Neutrophil (primary cell): ENCODE data around the gene MYO5B.

ENCODE experiments used
- H3K27ac ChIP-seq: fragments of 200-600 bp; sonication (generic); 2 replicates; pipeline ENCODE4 v1.5.1; 2016; ENCODE audit warnings: mild to moderate bottlenecking, moderate library complexity
- H3K27me3 ChIP-seq: fragments of 200-600 bp; sonication (generic); 2 replicates; pipeline ENCODE4 v1.6.0; 2016; ENCODE audit warnings: mild to moderate bottlenecking
- H3K36me3 ChIP-seq: fragments of 200-600 bp; sonication (generic); 2 replicates; pipeline ENCODE4 v1.5.1; 2017
- H3K4me1 ChIP-seq, 2 experiments: fragments of 200-600 bp in 1 of 2; sonication (generic) in 1 of 2; 1 replicate in 1 of 2; 2 replicates in 1 of 2; pipeline versions ENCODE4 v1.5.1 to v1.6.1; 2013 to 2016; ENCODE audit warnings: low read depth in 1 of 2, low read length in 1 of 2, mild to moderate bottlenecking in 1 of 2, moderate library complexity in 1 of 2; ENCODE audit not compliant: control insufficient read depth in 1 of 2, insufficient read depth in 1 of 2
- H3K4me3 ChIP-seq, 2 experiments: fragments of 200-600 bp in 1 of 2; sonication (generic) in 1 of 2; 1 replicate in 1 of 2; 2 replicates in 1 of 2; pipeline ENCODE4 v1.5.1; 2013 to 2016; ENCODE audit warnings: low read depth in 1 of 2, low read length in 1 of 2, mild to moderate bottlenecking in 1 of 2, moderate library complexity in 1 of 2
- H3K9me3 ChIP-seq: fragments of 200-600 bp; sonication (generic); 2 replicates; pipeline ENCODE4 v1.5.1; 2016
- TF ChIP-seq, protein P1 (sequence below): fragments of 200-600 bp; sonication (generic); IDR thresholded peaks from 2 replicates; pipeline ENCODE4 v1.5.1; 2016; ENCODE audit warnings: antibody characterized with exemption

MYO5B gene

DNA sequence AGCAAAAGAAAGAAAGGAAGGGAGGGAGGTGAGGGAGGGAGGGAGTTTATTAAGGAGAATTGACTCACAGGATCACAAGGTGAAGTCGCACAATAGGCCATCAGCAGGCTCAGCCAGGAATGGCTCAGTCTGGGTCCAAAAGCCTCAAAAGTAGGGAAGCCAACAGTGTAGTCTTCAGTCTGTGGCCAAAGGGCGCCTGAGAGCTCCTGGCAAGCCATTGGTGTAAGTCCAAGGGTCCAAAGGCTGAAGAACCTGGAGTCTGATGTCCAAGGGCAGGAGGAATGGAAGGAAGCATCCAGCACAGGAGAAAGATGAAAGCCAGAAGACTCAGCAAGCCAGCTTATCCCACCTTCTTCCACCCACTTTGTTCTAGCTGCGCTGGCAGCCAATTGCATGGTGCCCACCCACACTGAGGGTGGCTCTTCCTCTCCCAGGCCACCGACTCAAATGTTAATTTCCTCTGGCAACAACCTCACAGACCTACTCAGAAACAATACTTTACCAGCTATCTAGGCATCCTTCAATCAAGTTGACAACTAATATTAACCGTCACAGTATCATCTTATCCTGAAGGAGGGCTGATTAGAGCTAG is 375.8 kb downstream of the MYO5B start:
- Histone ChIP-seq H3K9me3 (no peaks in the 10 kb centered on the region), H3K36me3 (no peaks in the 10 kb centered on the region), H3K27me3 (peaks cover 9% of the 10 kb centered on the region), H3K27ac (no peak overlapping the region), H3K4me3 (no peak overlapping the region), H3K4me1 (peaks cover 3 to 5% of the 10 kb centered on the region in 2 experiments)
- TF ChIP-seq, protein P1, sequence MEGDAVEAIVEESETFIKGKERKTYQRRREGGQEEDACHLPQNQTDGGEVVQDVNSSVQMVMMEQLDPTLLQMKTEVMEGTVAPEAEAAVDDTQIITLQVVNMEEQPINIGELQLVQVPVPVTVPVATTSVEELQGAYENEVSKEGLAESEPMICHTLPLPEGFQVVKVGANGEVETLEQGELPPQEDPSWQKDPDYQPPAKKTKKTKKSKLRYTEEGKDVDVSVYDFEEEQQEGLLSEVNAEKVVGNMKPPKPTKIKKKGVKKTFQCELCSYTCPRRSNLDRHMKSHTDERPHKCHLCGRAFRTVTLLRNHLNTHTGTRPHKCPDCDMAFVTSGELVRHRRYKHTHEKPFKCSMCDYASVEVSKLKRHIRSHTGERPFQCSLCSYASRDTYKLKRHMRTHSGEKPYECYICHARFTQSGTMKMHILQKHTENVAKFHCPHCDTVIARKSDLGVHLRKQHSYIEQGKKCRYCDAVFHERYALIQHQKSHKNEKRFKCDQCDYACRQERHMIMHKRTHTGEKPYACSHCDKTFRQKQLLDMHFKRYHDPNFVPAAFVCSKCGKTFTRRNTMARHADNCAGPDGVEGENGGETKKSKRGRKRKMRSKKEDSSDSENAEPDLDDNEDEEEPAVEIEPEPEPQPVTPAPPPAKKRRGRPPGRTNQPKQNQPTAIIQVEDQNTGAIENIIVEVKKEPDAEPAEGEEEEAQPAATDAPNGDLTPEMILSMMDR = no peak

DNA sequence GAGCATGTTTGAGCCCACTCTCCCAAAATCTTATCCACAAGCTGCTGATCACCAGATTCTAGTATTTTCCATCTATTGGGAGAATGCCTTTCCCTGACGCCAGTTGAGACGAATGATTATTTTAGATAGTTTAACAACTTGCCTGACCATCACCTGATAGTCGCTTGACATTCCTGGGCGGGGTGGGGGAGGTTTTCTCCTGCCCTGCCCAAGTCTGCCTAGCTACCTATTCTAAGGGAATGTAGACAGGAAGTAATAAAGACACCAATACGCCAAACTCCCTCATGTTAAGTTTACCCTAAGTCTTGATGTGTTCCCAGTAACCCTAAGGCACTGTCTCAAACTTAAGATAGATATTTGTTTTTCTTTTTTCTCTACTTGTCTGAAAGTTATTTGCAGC is 377.0 kb downstream of the MYO5B start:
- H3K36me3 ChIP-seq = no peaks in the 10 kb centered on the region
- H3K27ac ChIP-seq = no peak overlapping the region
- H3K27me3 ChIP-seq = peaks cover 10% of the 10 kb centered on the region
- H3K4me3 ChIP-seq = no peak overlapping the region
- H3K4me1 ChIP-seq = peaks cover 11% of the 10 kb centered on the region in 2 experiments
- TF ChIP-seq, protein P1 = no peak
- no peaks in the 10 kb centered on the region for H3K9me3 ChIP-seq

DNA sequence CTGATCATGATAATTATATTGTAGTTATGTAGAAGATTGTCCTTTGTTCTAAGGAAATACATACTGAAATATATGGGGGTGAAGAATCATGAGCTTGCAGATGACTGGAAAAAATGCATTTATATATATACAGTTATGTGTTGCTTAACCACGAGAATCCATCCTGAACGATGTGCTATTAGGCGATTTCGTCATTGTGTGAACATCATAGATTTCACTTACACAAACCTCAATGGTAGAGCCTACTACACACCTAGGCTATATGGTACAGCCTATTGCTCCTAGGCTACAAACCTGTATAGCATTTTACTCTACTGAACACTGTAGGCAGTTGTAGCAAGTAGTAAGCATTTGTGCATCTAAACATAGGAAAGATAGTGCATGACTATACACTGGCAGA is 379.0 kb downstream of the MYO5B start:
- Histone ChIP-seq H3K27me3 (peaks cover 10% of the 10 kb centered on the region), H3K9me3 (no peaks in the 10 kb centered on the region), H3K4me3 (no peak overlapping the region), H3K36me3 (no peaks in the 10 kb centered on the region), H3K4me1 (peaks cover 16 to 17% of the 10 kb centered on the region in 2 experiments), H3K27ac (no peak overlapping the region)
- TF ChIP-seq, protein P1 = no peak

DNA sequence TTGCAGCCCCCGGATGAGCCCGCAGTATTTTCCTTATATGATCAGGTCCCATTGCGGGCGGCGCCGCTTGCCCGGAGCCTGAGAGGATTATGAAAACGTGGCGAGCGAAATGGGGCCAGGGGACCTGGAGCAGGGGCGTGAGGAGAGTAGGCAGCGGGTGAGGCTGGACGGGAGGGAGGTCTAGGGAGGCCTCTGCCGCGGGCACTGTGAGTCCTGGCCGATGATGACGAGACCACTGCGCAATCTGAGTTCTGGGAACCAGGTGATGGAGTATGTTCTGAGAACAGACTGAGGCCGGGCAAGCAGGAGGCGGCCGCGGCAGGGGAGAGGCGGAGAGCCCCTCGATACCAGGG is 380.8 kb downstream of the MYO5B start:
- TF ChIP-seq, protein P1 = no peak

DNA sequence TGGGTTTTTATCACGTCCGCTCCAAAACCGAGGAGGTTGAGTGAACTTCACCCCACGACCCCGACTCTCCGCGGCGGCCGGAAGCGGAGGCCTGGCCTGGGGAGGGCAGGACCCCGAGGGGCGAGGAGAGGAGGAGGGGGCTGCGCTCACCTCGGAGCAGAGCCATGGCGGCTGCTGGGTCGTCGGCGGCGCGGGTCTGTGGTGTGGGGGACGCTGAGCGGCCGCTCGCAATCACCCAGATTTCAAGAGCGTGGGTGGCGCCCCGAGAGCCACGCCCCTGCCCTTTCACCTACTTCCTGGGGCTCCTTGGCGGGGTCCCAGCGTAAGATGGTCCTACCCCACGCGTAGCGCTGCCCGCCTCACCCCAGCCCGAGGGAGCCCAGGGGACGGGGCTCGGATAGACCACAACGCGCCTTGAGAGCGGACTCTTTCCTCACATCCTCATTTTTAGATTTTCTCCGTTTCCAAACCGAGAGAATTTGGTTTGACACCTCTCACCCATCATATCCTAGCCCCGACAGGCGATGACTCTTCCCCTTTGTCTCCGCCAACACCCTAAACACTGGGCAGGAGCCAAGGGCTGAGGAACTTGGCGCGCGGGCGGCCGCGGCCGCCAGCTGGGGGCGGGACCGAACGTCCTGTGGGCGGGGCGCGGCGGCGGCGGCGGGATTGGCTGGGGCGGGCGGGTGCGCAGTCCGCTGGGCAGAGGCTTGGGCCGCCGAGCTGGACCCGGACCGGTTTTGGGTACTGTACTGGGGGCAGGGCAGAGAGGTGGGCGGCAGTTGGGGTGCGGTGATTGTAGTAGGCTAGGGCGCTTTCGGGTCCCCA is 381.4 kb downstream of the MYO5B start, which contains the start of gene ACAA2:
Gene ACAA2 (minus strand): TSS at position 215 of the 828 bp plus-strand sequence. CDS start 49 bp downstream, at position 166.
- H3K27ac ChIP-seq = peak within 1 kb of the TSS; percentile 77
- H3K4me3 ChIP-seq = peak within 1 kb of the TSS; percentile 73 to 75
- TF ChIP-seq, protein P1 = peak; percentile 11
- H3K27me3 ChIP-seq = peaks cover 10% of the 10 kb centered on the region
- H3K4me1 ChIP-seq = peaks cover 16 to 17% of the 10 kb centered on the region in 2 experiments
- H3K36me3 ChIP-seq = no peaks in the 10 kb centered on the region
- peaks cover 10% of the 10 kb centered on the region for H3K9me3 ChIP-seq

More for the DNA sequence above, 380.8 kb downstream of the MYO5B start:
- peaks cover 5% of the 10 kb centered on the region for H3K9me3 ChIP-seq
- peak overlapping the region; percentile 77 for H3K27ac ChIP-seq
- H3K36me3 ChIP-seq = no peaks in the 10 kb centered on the region
- peaks cover 16 to 17% of the 10 kb centered on the region in 2 experiments for H3K4me1 ChIP-seq
- peak overlapping the region; percentile 73 to 75 for H3K4me3 ChIP-seq
- peaks cover 10% of the 10 kb centered on the region for H3K27me3 ChIP-seq
